Coronary artery (tissue), 2 donors: ENCODE measurements around the gene LRP5.
A peak's percentile ranks its signal among the peaks of the same experiment; 100 is the strongest.

Experiments
- DNase-seq: peaks from one replicate; pipeline ENCODE4 v3.0.0-alpha.2; 2017; ENCODE audit warnings: low spot score
- H3K27ac ChIP-seq, 2 donors: fragments of 200-600 bp; sonication (generic); one replicate each; pipeline ENCODE4 v1.5.1; 2016 to 2019
- H3K4me3 ChIP-seq: fragments of 200-600 bp; sonication (generic); 2 replicates; pipeline ENCODE4 v1.5.1; 2016; ENCODE audit warnings: mild to moderate bottlenecking, moderate library complexity
- CTCF ChIP-seq: fragments of 200-600 bp; sonication (generic); IDR thresholded peaks from one replicate; pipeline ENCODE4 v1.5.1; 2019; ENCODE audit warnings: antibody characterized with exemption

The LRP5 gene

GRCh38 chr11:68330700-68331337, 18.4 kb downstream of the LRP5 start:
- no peak for TF ChIP-seq CTCF
- Histone ChIP-seq H3K4me3 (no peak overlapping the region), H3K27ac (peak overlapping the region in 1 of 2 donors; percentile 30)
- no peak for DNase-seq

- peak overlapping the region in 1 of 2 donors; percentile 30 for H3K27ac ChIP-seq
- no peak for DNase-seq
- TF ChIP-seq CTCF: no peak
- no peak overlapping the region for H3K4me3 ChIP-seq
These were observed 19.1 kb downstream of the LRP5 start for GRCh38 chr11:68331338-68331947.

GRCh38 chr11:68332186-68332585, 19.8 kb downstream of the LRP5 start:
- no peak for TF ChIP-seq CTCF
- peak overlapping the region in 1 of 2 donors; percentile 15 for H3K27ac ChIP-seq
- DNase-seq: no peak
- no peak overlapping the region for H3K4me3 ChIP-seq

GRCh38 chr11:68333173-68333572, 20.8 kb downstream of the LRP5 start:
- Histone ChIP-seq H3K27ac (no peak overlapping the region), H3K4me3 (no peak overlapping the region)
- no peak for DNase-seq
- TF ChIP-seq CTCF: no peak

- Histone ChIP-seq H3K27ac (no peak overlapping the region), H3K4me3 (no peak overlapping the region)
- DNase-seq: no peak
- TF ChIP-seq CTCF: no peak
These were observed 22.5 kb downstream of the LRP5 start for GRCh38 chr11:68334923-68335322.

GRCh38 chr11:68335683-68336082, 23.3 kb downstream of the LRP5 start:
- no peak for TF ChIP-seq CTCF
- H3K4me3 ChIP-seq: no peak overlapping the region
- H3K27ac ChIP-seq: no peak overlapping the region
- no peak for DNase-seq

- DNase-seq: no peak
- no peak overlapping the region for H3K27ac ChIP-seq
- no peak for TF ChIP-seq CTCF
- no peak overlapping the region for H3K4me3 ChIP-seq
These were observed 24.3 kb downstream of the LRP5 start for GRCh38 chr11:68336716-68337115.
